Fibroblast of lung (primary cell): ENCODE results near the gene LTA4H.

Source experiments
- CTCF ChIP-seq, 2 donors: IDR thresholded peaks in 1 of 2; conservative IDR thresholded peaks in 1 of 2; 1 replicate in 1 of 2; 2 replicates in 1 of 2; pipeline ENCODE4 v1.5.1; 2011 to 2012; ENCODE audit warnings: low read length in 2 of 2, control low read depth in 1 of 2, inconsistent platforms in 1 of 2, low read depth in 1 of 2, mild to moderate bottlenecking in 1 of 2
- EZH2 ChIP-seq: IDR thresholded peaks from 2 replicates; pipeline ENCODE4 v1.5.1; 2012; ENCODE audit warnings: low read length, control low read depth, mild to moderate bottlenecking; ENCODE audit errors: missing control alignments

- TF ChIP-seq CTCF (conservative IDR thresholded peaks at IDR 0.05 in 1 of 2, IDR thresholded peaks at IDR 0.05 in 1 of 2; ENCODE audit: low read depth in 1 of 2, low read length in 2 of 2) (no peak), EZH2 (no peak)
Measured at GRCh38 chr12:96057986-96058553, 22.7 kb upstream of the LTA4H start.
